B cell (primary cell): Measurements from ENCODE around the gene LDHA.

ENCODE experiments used
- CTCF ChIP-seq: fragments of 200-600 bp; IDR thresholded peaks from one replicate; pipeline ENCODE4 v1.8.0; 2022; ENCODE audit warnings: antibody characterized with exemption, mild to moderate bottlenecking
- EZH2 ChIP-seq: IDR thresholded peaks from 2 replicates; pipeline ENCODE4 v1.6.1; 2012; ENCODE audit warnings: borderline replicate concordance, low read depth, mild to moderate bottlenecking, moderate library complexity, low read length; ENCODE audit not compliant: insufficient read depth, poor library complexity, severe bottlenecking

- TF ChIP-seq CTCF (no peak), EZH2 (no peak)
Observed at GRCh38 chr11:18395735-18396504, 1.6 kb downstream of the LDHA start.
